Measurements from ENCODE around the gene PDS5B.
A peak's percentile ranks its signal among the peaks of the same experiment; 100 is the strongest.
"Not testable (repeated sequence)": the region's sequence is repeated elsewhere in the genome, so short reads cannot be mapped to it uniquely, and the experiment has no call there.

The PDS5B gene

GRCh38 chr13:32728327-32728726 is 142.1 kb downstream of the PDS5B start:
- DNase-seq (ENCODE audit: low read depth), result no peak

DNA sequence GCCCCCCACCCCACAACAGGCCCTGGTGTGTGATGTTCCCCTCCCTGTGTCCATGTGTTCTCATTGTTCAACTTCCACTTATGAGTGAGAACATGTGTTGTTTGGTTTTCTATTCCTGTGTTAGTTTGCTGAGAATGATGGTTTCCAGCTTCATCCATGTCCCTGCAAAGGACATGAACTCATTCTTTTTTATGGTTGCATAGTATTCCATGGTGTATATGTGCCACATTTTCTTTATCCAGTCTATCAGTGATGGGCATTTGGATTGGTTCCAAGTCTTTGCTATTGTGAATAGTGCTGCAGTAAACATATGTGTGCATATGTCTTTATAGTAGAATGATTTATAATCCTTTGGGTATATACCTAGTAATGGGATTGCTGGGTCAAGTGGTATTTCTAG is 142.8 kb downstream of the PDS5B start:
- DNase-seq (ENCODE audit: low read depth), result not testable (repeated sequence)

DNA sequence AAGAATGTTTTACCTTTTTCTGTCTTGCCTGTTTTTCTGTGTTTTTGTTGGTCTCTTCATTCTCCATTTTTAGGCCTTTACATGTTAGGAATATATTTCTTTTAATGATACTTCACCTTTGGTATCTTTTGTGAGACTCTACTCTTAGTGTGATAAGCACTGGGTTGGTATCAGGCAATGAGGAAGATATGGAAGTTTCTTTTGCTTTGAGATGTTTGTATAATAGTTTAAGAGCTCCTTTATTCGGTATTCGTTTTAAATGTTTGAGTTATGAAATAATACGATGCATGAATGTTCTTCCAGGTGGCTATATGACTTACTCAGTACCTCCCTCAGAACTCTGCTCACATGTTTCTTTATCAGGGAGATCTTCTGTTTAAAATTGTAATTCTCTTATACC is 144.8 kb downstream of the PDS5B start:
- no peak for DNase-seq (ENCODE audit: low read depth)

DNA sequence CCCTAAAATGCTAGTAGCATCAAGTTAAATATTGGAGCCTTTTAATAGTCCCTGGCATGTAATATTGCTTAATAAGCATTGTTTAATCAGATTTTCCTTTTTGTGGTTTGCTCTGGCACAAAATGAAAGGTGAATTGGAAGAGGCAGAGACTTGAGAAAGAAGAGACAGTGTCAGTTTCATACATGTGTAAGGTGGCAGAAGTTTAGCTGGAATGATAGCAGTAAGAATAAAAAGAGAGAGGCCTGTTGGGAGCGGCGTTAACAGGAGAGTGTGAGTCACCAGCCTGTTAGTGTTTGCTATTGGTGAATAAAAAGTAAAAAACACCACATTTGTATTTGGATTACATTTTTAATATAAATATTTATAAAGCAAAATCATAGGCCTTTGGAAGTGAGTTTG is 145.3 kb downstream of the PDS5B start:
- DNase-seq (ENCODE audit: low read depth), result no peak

- DNase-seq (ENCODE audit: low read depth), result no peak
Measured at GRCh38 chr13:32733690-32734089, 147.4 kb downstream of the PDS5B start.

- no peak for DNase-seq (ENCODE audit: low read depth)
Measured at GRCh38 chr13:32734511-32734910, 148.3 kb downstream of the PDS5B start.

DNA sequence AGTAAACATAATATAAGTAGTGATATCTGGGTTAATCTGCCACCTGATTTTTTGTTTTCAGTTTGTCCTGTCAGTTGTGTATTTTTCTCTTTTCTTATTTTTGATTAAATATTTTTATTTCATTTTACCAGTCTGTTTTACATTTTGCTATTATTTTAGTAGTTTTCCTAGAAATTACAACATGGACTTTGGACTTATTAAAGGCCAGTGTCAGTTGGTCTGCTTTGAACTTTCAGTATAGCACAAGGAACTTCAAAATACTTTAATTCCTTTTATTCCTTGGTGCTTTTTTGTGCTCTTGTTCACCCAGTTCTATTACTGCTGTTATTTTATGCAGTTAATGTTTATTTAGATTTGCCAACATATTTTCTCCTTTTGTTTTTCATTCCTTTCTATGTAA is 149.6 kb downstream of the PDS5B start:
- no peak for DNase-seq (ENCODE audit: low read depth)

GRCh38 chr13:32736648-32737047 is 150.4 kb downstream of the PDS5B start:
- DNase-seq (ENCODE audit: low read depth), result no peak

DNA sequence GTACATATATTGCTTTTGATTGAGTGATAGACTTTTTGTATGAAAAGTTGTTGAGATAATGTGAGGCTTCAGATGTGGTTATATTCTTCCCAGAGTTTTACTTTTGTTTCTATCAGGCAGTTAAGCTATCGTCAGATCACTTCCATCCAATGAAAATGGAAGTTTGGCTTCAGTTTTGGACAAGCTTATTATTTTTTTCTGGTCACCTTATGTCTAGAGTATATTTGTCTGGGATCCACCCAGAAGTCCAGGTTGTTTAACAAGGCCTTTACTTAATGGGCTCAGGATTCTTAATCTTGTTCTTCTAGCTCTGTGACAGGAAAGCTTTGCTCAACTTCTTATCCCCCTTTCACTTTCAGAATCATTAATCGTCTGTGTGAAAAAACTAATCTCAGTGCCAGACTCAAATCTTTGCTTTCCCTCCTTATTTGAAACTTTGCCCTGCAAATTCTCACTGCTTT is 150.9 kb downstream of the PDS5B start:
- DNase-seq (ENCODE audit: low read depth), result no peak

DNA sequence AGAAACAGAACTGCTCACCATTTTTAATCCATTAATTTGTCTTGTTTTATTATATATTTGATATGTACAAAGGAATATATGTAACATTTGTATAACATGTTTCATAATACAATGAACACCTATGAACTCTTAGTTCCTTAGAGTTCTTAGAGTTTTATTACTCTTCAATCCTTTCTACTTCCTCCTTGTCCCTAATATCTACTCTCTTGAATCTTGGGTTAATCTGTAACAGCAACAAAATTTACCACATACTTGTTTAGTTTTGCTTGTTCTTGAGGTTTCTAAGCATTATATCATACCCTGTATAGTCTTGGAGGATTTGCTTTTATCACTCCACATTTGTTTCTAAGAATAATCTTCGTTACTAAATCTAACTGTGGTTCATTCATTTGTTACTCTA is 151.4 kb downstream of the PDS5B start:
- DNase-seq (ENCODE audit: low read depth), result no peak

- no peak for DNase-seq (ENCODE audit: low read depth)
Measured at GRCh38 chr13:32745509-32745908, 159.3 kb downstream of the PDS5B start.

DNA sequence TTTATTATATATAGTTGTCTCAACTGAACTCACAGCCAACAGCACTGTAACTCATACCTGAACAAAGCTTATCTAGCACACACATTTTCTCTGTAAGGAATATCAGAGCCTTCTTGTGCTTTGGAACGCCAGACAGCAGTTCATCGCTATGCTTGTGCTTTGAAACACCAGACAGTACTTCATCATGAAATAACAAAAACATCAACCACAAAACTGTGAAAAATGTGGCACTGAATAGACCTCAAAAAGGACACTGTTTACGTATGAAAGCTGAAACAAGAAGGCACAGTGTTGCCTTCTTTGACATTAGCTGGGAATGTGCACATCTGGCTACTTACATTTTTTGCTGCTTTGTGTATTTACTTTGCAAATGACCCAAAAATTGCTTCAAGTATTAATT is 160.2 kb downstream of the PDS5B start:
- no peak for DNase-seq (ENCODE audit: low read depth)

DNA sequence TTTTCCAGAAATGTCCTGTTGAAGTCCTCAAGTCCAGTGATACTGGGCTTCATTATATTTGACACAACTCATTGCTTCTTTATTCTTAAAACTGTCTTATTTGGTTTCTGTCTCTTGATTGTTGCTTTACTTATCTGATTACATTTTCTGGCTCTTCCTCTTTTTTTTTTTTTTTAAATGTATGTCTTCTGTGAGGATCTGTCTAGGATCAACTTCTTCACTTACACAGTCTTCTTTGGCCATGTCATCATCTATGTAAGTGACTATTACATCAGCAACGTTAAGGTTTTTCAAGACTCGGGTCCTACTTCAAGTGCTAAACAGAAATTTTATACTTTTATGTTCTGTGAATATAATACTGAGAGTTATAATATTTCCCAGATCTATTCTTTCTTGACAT is 162.1 kb downstream of the PDS5B start:
- DNase-seq (ENCODE audit: low read depth), result no peak

- DNase-seq (ENCODE audit: low read depth), result no peak
Measured at GRCh38 chr13:32751340-32751739, 165.1 kb downstream of the PDS5B start.

GRCh38 chr13:32752311-32752710 is 166.1 kb downstream of the PDS5B start:
- no peak for DNase-seq (ENCODE audit: low read depth)

DNA sequence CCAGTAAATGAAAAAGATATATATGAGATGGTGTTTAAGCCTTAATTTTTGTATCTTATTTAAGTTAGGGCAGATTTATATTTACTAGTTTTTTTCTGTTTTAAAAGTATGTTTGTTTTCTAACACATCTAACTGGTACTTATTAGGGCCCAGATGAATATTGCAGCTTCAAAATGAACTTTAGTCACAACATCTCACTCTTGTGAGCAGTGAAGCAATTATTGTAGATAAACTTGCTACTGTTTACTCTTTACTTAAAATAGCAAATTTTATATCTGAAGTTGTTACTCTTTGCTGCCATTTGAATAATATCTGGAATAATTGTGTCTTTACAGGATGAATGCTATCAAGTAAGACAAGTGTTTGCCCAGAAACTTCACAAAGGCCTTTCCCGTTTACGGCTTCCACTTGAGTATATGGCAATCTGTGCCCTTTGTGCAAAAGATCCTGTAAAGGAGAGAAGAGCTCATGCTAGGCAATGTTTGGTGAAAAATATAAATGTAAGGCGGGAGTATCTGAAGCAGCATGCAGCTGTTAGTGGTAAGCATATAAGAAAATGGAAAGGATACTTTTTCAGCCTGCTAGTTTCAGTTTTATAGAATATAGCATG is 166.8 kb downstream of the PDS5B start:
- no peak for DNase-seq (ENCODE audit: low read depth)

DNA sequence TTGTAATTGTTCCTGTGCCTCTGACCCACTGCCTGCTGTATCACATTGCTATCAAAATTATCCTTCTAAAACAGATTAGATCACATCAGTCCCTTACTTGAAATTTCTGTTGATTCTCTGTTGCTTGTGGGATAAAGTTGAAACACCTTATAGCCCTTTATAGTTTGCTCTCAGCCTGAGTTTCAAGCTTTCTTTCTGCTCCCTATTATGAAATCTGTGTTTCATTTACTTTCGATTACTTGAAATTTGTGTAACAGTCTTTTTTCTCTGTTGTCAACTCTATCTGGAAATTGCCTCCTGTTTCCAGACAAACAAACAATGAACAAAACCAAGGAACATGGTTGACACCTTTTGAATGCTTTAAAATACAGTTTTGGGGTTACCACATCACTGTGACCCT is 167.9 kb downstream of the PDS5B start:
- DNase-seq (ENCODE audit: low read depth), result no peak

DNA sequence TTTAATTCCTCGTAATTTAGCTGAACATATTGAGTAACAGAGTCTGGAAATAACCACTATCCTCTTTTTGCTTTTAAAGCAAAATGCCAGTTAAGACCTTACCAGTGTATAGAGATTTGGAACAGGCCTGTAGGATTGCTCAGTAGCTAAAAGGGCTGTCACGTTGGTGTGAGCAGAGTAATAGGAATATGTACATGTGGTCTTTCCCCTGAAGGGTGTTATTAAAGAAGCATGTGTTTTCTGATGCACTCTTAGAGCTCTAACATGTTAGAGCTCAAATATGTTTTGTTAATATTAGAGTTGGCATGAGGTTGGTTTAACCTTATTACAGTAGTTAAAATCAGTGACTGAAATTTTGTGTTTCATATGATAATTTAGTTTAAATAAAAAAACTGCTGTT is 172.9 kb downstream of the PDS5B start:
- no peak for DNase-seq (ENCODE audit: low read depth)

DNA sequence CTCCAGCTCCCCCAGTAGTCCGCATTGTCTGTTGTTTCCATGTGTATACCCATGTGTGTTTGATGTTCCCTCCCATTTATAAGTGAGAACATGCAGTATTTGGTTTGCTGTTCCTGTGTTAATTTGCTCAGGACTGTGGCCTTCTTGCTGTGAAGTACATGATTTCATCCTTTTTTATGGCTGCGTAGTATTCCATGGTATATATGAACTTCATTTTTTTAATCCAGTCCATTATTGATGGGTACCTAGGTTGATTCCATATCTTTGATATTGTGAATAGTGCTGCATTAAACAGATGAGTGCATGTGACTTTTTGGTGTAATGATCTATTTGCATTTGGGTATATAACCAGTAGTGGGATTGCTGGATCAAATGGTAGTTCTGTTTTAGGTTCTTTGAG is 175.2 kb downstream of the PDS5B start:
- no peak for DNase-seq (ENCODE audit: low read depth)

GRCh38 chr13:32779119-32779518 is 192.9 kb downstream of the PDS5B start:
- no peak for DNase-seq (ENCODE audit: low read depth)

DNA sequence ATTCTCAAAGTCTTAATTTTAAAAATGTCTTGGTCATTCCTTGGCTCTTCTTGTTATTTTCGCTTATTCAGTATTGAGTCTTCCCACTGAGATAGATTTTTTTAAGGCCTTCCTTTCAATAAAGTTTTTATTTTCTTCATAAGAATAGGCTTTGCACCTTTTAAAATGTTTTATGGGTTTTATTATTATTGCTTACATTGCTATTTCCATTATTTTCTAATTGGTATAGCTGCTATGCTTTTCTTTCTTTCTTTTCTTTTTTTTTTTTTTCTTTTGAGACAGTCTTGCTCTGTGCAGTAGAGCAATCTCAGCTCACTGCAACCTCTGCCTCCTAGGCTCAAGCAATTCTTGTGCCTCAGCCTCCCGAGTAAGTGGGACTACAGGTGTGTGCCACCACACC is 195.7 kb downstream of the PDS5B start:
- no peak for DNase-seq (ENCODE audit: low read depth)

DNA sequence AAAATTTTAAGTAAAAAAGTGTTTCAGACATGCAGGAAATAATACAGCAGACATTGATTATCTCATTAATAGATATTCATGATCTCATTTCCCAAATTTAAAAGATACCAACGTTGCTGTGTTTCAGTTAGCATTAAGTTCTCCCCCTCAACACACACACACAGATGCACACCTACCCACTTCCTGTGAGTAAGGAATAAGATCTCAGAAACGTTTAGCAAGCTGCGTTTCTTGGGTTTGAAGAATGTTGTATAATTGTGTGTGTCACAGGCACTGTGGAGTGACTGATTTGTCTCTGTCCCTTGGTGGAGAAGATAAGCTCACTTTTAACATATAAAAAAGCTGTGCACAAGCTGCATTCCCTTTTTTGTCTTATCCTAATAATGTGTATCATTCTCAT is 196.8 kb downstream of the PDS5B start:
- peak; percentile 3 for DNase-seq (ENCODE audit: low read depth)

- no peak for DNase-seq (ENCODE audit: low read depth)
Measured at GRCh38 chr13:32790731-32791130, 204.5 kb downstream of the PDS5B start.

- no peak for DNase-seq (ENCODE audit: low read depth)
Measured at GRCh38 chr13:32791545-32792172, 205.4 kb downstream of the PDS5B start.
